Spleen (tissue), 13 donors: ENCODE measurements around the gene GNB1. TPM values are rescaled to one million over a fixed set of nuclear protein-coding genes. Genes with fewer than 3 reads are reported as not detected.

Experiments
- DNase-seq: peaks from one replicate; pipeline ENCODE4 v3.0.0-alpha.2; 2020
- H3K27ac ChIP-seq, 8 donors: fragments of 200-600 bp; sonication (generic) in 7 of 8; 1 replicate in 4 of 8; 2 replicates in 4 of 8; pipeline versions ENCODE4 v1.5.0 to v1.8.0; 2016 to 2021; ENCODE audit warnings: inconsistent platforms in 4 of 8, mild to moderate bottlenecking in 4 of 8, moderate library complexity in 1 of 8
- H3K27me3 ChIP-seq, 7 donors: fragments of 200-600 bp; sonication (generic) in 6 of 7; replicated peaks in 1 of 7; 1 replicate in 4 of 7; 2 replicates in 3 of 7; pipeline versions ENCODE4 v1.5.0 to v1.8.0; 2016 to 2021; ENCODE audit warnings: inconsistent platforms in 3 of 7, mild to moderate bottlenecking in 1 of 7
- H3K36me3 ChIP-seq, 6 donors: fragments of 200-600 bp; sonication (generic) in 5 of 6; 1 replicate in 4 of 6; 2 replicates in 2 of 6; pipeline versions ENCODE4 v1.5.0 to v1.8.0; 2016 to 2021; ENCODE audit warnings: inconsistent platforms in 2 of 6
- H3K4me1 ChIP-seq, 6 donors: fragments of 200-600 bp; sonication (generic) in 5 of 6; 1 replicate in 3 of 6; 2 replicates in 3 of 6; pipeline versions ENCODE4 v1.5.0 to v1.8.0; 2016 to 2021; ENCODE audit warnings: inconsistent platforms in 3 of 6
- H3K4me3 ChIP-seq, 8 donors: fragments of 200-600 bp; sonication (generic) in 7 of 8; 1 replicate in 4 of 8; 2 replicates in 4 of 8; pipeline versions ENCODE4 v1.5.0 to v1.8.0; 2016 to 2021; ENCODE audit warnings: inconsistent platforms in 4 of 8, mild to moderate bottlenecking in 4 of 8, moderate library complexity in 2 of 8
- H3K9me3 ChIP-seq, 8 donors: fragments of 200-600 bp; sonication (generic) in 7 of 8; 1 replicate in 4 of 8; 2 replicates in 4 of 8; pipeline versions ENCODE4 v1.5.0 to v1.8.0; 2016 to 2021; ENCODE audit warnings: inconsistent platforms in 4 of 8
- CTCF ChIP-seq, 11 experiments: fragments of 200-600 bp in 7 of 11; fragments of 450-650 bp in 4 of 11; sonication (generic) in 4 of 11; IDR thresholded peaks in 8 of 11; conservative IDR thresholded peaks in 3 of 11; 1 replicate in 7 of 11; 2 replicates in 4 of 11; pipeline versions ENCODE4 v1.4.0 to v1.8.0; 2016 to 2021; ENCODE audit warnings: antibody characterized with exemption in 11 of 11, inconsistent platforms in 4 of 11, mild to moderate bottlenecking in 1 of 11
- POLR2A ChIP-seq, 3 donors: fragments of 450-650 bp; IDR thresholded peaks; one replicate each; pipeline ENCODE4 v1.5.1; 2017; ENCODE audit warnings: antibody characterized with exemption in 3 of 3, mild to moderate bottlenecking in 1 of 3
- POLR2AphosphoS5 ChIP-seq, 3 donors: sonication (generic); formaldehyde crosslinking; IDR thresholded peaks; one replicate each; pipeline ENCODE4 v1.5.1; 2017; ENCODE audit warnings: antibody characterized with exemption in 3 of 3
- WGBS, 5 donors: extraction: QIAGEN DNeasy Blood & Tissue Kit in 3 of 5; methylation state at CpG; one replicate each; pipeline versions ENCODE4 v1.1.5 to v1.1.7; 2013 to 2018; 5-methylcytosine and 5-hydroxymethylcytosine counted together
- intact Hi-C: fragments of 100-400 bp; cut with DNase I; formaldehyde crosslinking; loops from one replicate; pipeline ENCODE4 v1.15.0; 2023; ENCODE audit warnings: low total_unique reads
- long read RNA-seq, 2 donors: transcript quantifications; one replicate each; lab custom pipeline, GENCODE V29; 2026
- polyA plus RNA-seq, 3 donors: library from polyadenylated mRNA; stranded (reverse); fragments of 200-250 nt; gene quantifications; one replicate each; pipeline ENCODE4 v1.2.1, GENCODE V29; 2013
- total RNA-seq, 7 donors: library from RNA; depleted of rRNA in 3 of 7; stranded (reverse); fragments of >200 nt in 3 of 7; fragmentation: NEBNext Ultra II Directional in 4 of 7; extraction: Animal tissue kit (Norgen Biotek cat#: 25700) in 4 of 7; gene quantifications; one replicate each; pipeline versions ENCODE4 v1.1.0 to v1.2.1, GENCODE V29; 2016 to 2021
- donor health status: healthy with polysubstance abuse.
- donor health status: DM: no; HTN: no; CAD: no; lungs with moderate emphysema.
- donor health status: DM: no; HTN: no; CAD: no.
- donor health status: Bipolar disorder and iron deficiency.
- donor health status: healthy.
- donor health status: DM: no; HTN: no; CAD: no.
- donor health status: DM: yes; HTN: yes; CAD: no.

Gene GNB1
- 100 to 1,000 TPM; 186 to 304 (median 273) TPM for total RNA-seq
- 100 to 1,000 TPM in 1 of 3 donors, 10 to 100 TPM in 2; 76.0 to 132 (median 95.5) TPM for polyA plus RNA-seq
- long read RNA-seq, donor 1, transcript GNB1-209 (11 exons, 3,145 nt), result minor isoform, 8 of 84 reads
- long read RNA-seq, donor 1, transcript GNB1-201 (12 exons, 3,132 nt), result major isoform, 31 of 84 reads
- long read RNA-seq, donor 1, partial matches to known transcripts, result 45 of 84 reads
- long read RNA-seq, donor 1, other reads (novel, unspliced or antisense), result 0 of 84 reads
- long read RNA-seq, donor 2, transcript GNB1-201 (12 exons, 3,132 nt), result major isoform, 28 of 60 reads
- long read RNA-seq, donor 2, partial matches to known transcripts, result 28 of 60 reads
- long read RNA-seq, donor 2, other reads (novel, unspliced or antisense), result 0 of 60 reads

DNA sequence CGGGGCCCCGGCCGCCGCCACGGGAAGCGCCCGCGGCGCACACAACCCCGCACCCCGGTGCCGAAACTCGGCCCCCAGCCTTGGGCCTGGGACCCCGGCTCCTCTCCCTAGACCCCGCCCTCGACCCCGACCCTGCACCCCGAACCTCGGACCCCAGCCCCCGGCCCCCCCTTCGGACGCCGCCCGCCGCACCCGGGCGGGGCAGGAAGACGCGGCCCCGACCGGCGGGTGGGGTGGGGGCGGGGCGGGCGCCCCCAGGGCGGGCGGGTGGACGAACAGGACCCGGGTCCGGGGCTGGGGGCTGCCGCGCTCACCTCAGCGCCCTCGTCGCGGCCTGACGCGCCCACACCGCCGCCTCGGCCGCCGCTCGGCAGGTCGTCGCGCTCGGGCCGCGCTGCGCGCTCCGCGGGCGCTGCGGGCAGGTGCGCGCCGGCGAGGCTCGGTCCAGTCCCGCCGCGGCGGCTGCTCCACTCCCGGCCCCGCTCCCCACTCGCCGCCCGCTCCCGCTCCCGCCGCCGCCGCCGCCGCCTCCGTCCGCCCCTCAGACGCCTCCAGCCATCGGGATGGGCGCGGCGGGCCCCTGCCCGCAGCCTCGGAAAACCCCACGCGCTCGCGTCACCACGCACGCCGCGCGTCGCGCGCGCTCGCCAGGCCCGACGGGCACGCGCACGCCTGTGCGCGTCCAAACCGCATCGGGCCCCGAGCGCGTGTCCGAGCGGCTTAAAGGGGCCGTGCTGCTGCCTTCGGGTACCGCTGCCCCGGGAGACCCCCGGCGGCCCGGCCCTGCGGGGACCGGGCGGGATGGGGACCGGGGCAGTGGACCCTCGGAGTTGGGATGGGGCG, at the start of gene GNB1:
TSS of gene GNB1 (minus strand) at position 582 of the 843 bp plus-strand sequence. CDS start 65,634 bp downstream, outside the sequence.
- H3K4me1 ChIP-seq, result peaks cover 54 to 88% (median 76%) of the 10 kb centered on the region in 6 donors
- peak within 1 kb of the TSS; percentile 72 to 99 (median 96) for H3K4me3 ChIP-seq
- H3K27me3 ChIP-seq, result no peaks in the 10 kb centered on the region
- DNase-seq, result peak; percentile 97
- H3K9me3 ChIP-seq, result no peaks in the 10 kb centered on the region
- no peaks in the 10 kb centered on the region for H3K36me3 ChIP-seq
- TF ChIP-seq CTCF (IDR thresholded peaks at IDR 0.05 in 8 of 11, conservative IDR thresholded peaks at IDR 0.05 in 3 of 11), result no peak
- peak in 2 of 3 donors; percentile 49 to 75 for TF ChIP-seq POLR2A (IDR thresholded peaks at IDR 0.05)
- TF ChIP-seq POLR2AphosphoS5 (IDR thresholded peaks at IDR 0.05), result peak; percentile 85 to 90 (median 86)
- WGBS, 5 donors, result 0 to 1% (median 0%) methylated on average over 22 to 137 of the region's 137 CpGs
- peak within 1 kb of the TSS; percentile 90 to 99 (median 96) for H3K27ac ChIP-seq
- intact Hi-C loops, result loop anchor here (10.0 kb wide), 1 partner anchor 106 kb away; no protein-coding TSS in a partner anchor

- DNase-seq, result peak; percentile 48
- Histone ChIP-seq H3K27ac (no peak overlapping the region), H3K36me3 (no peaks in the 10 kb centered on the region), H3K4me3 (no peak overlapping the region), H3K9me3 (no peaks in the 10 kb centered on the region), H3K27me3 (peaks cover 0 to 29% (median 0%) of the 10 kb centered on the region in 7 donors), H3K4me1 (peaks cover 0 to 16% (median 10%) of the 10 kb centered on the region in 6 donors)
- intact Hi-C loops, result loop anchor here (10.0 kb wide), 1 partner anchor 105 kb away; no protein-coding TSS in a partner anchor
- 75 to 91% (median 90%) methylated on average over 9 to 12 of the region's 12 CpGs for WGBS, 5 donors
- no peak for TF ChIP-seq POLR2A (IDR thresholded peaks at IDR 0.05)
- no peak for TF ChIP-seq POLR2AphosphoS5 (IDR thresholded peaks at IDR 0.05)
- TF ChIP-seq CTCF (IDR thresholded peaks at IDR 0.05 in 8 of 11, conservative IDR thresholded peaks at IDR 0.05 in 3 of 11), result no peak
Observed at GRCh38 chr1:1940123-1940425, 49.2 kb upstream of the GNB1 start.

DNA sequence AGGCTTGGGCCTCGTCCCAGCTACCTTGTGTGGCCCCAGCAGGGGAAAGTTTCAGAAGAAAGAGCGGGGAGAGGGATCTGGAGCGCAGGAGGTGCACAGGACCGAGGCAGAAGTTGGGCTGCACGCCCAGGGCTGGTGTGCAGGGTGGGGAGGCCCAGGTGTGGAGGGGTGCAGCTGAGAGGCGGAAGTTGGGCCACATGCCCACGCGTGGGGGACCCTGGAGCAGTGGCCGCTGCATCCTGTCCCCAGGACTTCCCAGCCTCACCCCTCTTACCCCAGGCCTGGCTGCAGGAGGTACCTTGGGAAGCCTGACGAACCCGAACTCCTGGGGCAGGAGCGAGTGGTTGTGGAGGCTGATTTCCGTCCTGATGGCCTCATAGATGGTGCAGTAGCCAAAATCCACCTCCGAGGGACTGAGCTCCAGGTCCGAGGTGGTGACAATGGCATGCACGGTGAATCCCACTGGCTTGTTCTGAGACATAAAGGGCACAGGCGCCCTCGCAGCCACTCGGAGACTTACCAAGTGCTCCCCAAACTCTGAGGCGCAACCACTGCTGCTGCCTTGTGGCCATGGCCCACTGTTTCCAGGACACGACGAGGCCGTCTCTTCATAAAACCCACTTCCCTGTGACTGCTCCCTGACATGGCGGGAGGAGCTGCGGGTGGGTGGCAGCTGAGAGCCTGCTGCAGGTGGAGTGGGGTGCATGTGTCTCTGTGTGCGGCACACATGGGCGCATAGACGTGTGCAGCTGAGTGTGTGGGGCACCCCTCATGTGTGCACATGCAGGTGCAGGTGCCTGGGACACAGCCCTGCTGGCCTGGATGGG, 48.6 kb upstream of the GNB1 start:
- H3K27me3 ChIP-seq, result peaks cover 0 to 29% (median 0%) of the 10 kb centered on the region in 7 donors
- H3K4me1 ChIP-seq, result peaks cover 0 to 16% (median 10%) of the 10 kb centered on the region in 6 donors
- no peak overlapping the region for H3K4me3 ChIP-seq
- 84 to 91% (median 85%) methylated on average over 18 to 28 of the region's 28 CpGs for WGBS, 5 donors
- H3K9me3 ChIP-seq, result no peaks in the 10 kb centered on the region
- no peaks in the 10 kb centered on the region for H3K36me3 ChIP-seq
- H3K27ac ChIP-seq, result no peak overlapping the region
- peak; percentile 66 for DNase-seq
- intact Hi-C loops, result loop anchor here (10.0 kb wide), 1 partner anchor 105 kb away; no protein-coding TSS in a partner anchor
- TF ChIP-seq CTCF (IDR thresholded peaks at IDR 0.05 in 8 of 11, conservative IDR thresholded peaks at IDR 0.05 in 3 of 11) (no peak), POLR2A (IDR thresholded peaks at IDR 0.05) (no peak), POLR2AphosphoS5 (IDR thresholded peaks at IDR 0.05) (no peak)
